PC-9 (cell line): ENCODE measurements around the gene UBAC1.

Experiments
- CTCF ChIP-seq: fragments of 200-600 bp; sonication (generic); conservative IDR thresholded peaks from 2 replicates; pipeline ENCODE4 v1.6.1; 2017; ENCODE audit warnings: mixed run types, antibody characterized with exemption, mild to moderate bottlenecking, moderate library complexity
- EZH2 ChIP-seq: fragments of 200-600 bp; sonication (generic); IDR thresholded peaks from 2 replicates; pipeline ENCODE4 v1.8.0; 2017; ENCODE audit warnings: antibody characterized with exemption, low read depth

GRCh38 chr9:136006169-136006568 is 45.0 kb upstream of the UBAC1 start:
- TF ChIP-seq EZH2 (no peak), CTCF (no peak)
